Measurements from ENCODE around the gene SEC16B.

Gene SEC16B

DNA sequence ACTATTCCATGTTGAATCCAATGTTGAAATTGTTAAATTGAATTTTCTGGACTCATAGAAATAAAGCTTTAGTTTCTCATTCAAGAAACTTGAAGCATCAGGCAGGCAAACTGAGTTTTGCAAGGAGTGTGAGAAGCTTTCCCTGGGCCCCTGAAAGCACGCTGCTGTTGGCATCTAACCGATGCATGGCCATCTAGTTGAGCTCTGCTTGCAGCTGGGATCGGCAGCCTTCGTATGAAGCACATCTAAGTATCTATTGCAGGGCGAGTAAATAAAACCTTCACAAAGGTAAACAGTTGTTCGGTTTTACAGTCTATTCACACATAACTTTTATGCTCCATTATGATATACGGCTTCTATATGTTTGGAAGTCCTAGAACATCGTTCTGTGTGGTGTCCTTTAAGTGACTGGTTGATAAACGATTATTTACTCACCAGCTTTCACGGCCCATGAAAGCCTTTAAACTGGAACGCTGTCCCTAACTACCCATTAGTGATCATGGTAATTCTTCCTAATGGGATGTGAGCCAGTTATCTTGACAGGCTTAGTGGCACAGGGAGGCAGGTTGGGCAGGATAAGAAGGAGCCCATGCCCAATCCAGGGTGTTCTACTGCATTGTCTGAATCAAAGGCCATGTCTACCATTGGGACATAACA lies 71.7 kb downstream of the SEC16B start:
- DNase-seq (ENCODE audit: low read depth) = no peak
- TF ChIP-seq, protein P1, sequence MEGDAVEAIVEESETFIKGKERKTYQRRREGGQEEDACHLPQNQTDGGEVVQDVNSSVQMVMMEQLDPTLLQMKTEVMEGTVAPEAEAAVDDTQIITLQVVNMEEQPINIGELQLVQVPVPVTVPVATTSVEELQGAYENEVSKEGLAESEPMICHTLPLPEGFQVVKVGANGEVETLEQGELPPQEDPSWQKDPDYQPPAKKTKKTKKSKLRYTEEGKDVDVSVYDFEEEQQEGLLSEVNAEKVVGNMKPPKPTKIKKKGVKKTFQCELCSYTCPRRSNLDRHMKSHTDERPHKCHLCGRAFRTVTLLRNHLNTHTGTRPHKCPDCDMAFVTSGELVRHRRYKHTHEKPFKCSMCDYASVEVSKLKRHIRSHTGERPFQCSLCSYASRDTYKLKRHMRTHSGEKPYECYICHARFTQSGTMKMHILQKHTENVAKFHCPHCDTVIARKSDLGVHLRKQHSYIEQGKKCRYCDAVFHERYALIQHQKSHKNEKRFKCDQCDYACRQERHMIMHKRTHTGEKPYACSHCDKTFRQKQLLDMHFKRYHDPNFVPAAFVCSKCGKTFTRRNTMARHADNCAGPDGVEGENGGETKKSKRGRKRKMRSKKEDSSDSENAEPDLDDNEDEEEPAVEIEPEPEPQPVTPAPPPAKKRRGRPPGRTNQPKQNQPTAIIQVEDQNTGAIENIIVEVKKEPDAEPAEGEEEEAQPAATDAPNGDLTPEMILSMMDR (conservative IDR thresholded peaks at IDR 0.05; ENCODE audit: low read depth, low read length) = no peak
- H3K4me3 ChIP-seq (ENCODE audit: low read depth, low read length) = no peak overlapping the region

GRCh38 chr1:177897281-177897997 lies 72.4 kb downstream of the SEC16B start:
- H3K4me3 ChIP-seq (ENCODE audit: low read depth, low read length) = no peak overlapping the region
- TF ChIP-seq, protein P1 (conservative IDR thresholded peaks at IDR 0.05; ENCODE audit: low read depth, low read length) = no peak
- DNase-seq (ENCODE audit: low read depth) = no peak
